NCI-H510A treated with DMSO at 0.1 percent for 48 hours (cell line): ENCODE results near the gene PLCD1.
"Not testable (repeated sequence)": the region's sequence is repeated elsewhere in the genome, so short reads cannot be mapped to it uniquely, and the experiment has no call there.

Experiments
- DNase-seq: peaks from one replicate; lab custom pipeline; 2025; lab: John Stamatoyannopoulos, UW

PLCD1 gene

GRCh38 chr3:38000242-38000916 lies 29.1 kb downstream of the PLCD1 start:
- no peak for DNase-seq

- DNase-seq = no peak
Observed at GRCh38 chr3:37999836-38000235, 29.6 kb downstream of the PLCD1 start.

DNA sequence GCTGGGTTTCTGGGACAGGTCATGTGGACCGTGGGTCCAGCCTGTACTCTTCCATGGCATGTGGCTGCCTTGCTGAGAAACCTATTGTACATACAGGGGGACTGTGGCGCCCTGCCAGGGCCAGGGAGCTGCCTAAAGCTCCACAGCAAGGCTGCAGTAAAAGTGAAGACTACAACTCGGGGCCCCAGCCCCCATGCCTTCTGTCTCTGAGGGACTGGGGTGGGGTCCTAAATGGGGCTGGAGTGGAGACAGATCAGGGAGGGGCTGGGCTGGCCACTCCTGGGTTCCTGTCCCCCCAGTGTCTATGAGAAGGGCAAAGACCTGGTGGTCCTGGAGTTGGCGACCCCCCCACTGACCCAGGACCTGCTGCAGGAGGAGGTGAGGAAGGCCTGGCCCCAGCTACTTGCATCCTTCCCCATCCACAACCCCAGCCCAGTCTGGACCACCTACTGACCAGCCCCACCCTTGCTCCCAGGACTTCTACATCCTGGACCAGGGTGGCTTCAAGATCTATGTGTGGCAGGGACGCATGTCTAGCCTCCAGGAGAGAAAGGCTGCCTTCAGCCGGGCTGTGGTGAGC lies 31.6 kb downstream of the PLCD1 start:
- no peak for DNase-seq

- DNase-seq = no peak
Observed at GRCh38 chr3:37997342-37997741, 32.1 kb downstream of the PLCD1 start.

DNA sequence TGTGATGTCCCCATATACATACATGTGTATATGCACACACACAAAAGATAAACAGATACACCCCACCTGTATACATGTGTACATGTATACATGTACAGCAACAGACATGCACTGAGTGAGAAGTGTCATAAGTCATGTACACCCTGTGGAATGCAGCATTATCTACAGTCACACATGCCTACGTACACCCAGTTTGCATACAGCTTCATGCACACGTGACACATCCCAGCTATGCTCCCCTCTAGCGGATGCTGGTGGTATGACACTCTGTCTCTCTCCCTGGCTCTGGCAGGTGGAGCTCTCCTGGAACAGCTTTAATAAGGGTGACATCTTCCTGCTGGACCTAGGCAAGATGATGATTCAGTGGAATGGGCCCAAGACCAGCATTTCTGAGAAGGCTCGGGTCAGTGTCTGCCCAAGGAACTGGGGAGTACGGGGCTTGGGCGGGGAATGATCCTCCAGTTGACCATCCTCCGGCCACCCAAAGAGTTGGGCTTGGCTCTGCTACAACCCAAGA lies 32.6 kb downstream of the PLCD1 start:
- peak; percentile 55 for DNase-seq

DNA sequence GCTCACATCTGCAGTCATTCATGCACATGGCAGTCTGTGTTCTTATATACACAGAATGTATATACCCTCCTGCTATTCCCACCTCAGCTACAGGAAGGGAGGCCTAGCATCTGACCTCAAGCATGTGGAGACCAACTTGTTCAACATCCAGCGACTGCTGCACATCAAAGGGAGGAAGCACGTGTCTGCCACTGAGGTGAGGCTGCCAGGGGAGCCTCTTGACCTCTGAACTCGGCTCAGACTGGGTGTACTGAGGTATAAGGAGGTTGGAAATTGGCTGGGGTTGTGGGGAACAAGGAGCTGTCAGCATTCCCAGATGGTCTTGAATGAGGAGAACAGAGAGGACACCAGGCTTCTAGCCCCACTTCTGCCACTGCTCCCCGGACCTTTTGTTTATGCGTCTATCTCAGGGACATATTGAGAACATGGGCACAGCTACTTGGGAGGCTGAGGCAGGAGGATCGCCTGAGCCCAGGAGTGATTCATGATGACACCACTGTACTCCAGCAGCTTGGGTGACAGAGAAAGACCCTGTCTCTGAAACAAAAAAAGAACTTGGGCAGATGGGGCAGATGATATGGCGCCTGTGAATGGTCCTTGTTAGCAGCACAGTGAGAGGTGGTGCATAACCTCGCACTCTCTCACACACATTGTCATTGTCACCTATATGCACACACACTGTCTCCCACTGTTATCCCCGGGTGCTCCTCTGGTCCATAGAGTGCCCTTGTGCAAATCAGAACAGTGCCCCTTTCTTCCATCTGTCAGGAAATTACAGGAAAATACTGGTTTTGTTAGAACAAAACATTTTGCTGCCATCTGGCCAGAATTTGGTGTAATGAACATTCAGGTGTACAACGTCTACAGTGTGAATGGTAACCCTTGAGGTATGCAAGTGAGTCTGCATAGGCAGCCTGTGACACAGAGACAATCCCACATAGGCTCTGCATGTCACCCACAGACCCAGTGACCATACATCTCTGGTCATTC lies 33.5 kb downstream of the PLCD1 start:
- DNase-seq = no peak

DNA sequence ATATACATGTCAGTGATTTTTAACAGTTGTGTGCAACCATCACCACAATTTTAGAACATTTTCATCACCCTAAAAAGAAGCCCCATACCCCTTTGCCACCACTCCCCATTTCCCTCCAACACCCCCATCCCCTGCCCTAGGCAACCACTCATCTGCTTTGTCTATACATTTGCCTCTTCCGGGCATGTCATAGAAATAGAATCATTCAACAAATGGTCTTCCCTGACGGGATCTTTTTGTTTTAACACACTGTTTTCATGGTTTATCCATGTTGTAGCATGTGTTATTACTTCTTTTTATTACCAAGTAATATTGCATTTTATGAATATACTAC lies 34.8 kb downstream of the PLCD1 start:
- no peak for DNase-seq

DNA sequence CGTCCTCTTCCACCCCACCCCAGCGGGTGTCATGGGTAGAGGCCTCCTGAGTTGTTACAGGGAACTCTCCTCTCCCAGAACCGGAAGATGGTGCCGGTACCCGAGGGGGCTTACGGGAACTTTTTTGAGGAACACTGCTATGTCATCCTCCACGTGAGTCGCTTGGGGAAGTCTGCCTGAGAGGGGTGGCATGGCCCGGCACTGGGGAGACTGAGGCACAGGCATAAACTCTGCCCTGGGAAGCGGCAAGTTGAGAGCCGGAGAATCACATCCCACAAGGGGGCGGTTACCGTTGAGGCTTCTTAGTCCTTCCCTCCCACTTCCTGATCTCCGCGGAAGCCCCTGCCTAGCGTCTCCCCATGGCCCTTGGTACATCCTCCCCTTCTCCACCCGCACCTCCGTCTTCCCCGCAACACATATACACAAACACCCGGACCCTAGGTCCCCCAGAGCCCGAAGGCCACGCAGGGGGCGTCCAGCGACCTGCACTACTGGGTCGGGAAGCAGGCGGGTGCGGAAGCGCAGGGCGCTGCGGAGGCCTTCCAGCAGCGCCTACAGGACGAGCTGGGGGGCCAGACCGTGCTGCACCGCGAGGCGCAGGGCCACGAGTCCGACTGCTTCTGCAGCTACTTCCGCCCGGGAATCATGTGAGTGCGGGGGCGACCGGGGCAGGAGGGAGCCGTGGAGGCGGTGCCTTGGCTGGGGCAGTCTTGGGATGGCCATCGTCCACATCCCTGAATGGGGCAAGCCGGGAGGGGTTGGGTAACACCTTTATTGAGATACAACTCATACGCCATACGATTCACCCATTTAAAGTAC lies 35.4 kb downstream of the PLCD1 start:
- DNase-seq = no peak

DNA sequence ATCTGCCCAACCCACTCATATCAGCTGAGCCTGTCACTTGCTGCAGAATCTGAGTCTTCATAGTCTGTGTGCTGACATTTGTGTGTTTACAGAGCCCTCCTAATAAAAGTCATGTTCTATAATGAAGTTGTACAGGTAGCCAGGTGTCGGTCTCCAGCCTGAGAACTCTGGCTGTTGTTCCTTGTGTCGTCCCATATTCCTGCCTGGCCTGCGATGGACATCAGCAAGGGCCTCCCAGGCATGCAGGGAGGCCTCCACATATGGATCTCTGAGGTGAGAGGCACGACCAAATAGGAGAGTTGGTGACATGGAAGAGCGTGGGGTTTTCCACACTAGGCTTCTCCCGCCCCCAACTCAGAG lies 36.0 kb downstream of the PLCD1 start:
- no peak for DNase-seq

DNA sequence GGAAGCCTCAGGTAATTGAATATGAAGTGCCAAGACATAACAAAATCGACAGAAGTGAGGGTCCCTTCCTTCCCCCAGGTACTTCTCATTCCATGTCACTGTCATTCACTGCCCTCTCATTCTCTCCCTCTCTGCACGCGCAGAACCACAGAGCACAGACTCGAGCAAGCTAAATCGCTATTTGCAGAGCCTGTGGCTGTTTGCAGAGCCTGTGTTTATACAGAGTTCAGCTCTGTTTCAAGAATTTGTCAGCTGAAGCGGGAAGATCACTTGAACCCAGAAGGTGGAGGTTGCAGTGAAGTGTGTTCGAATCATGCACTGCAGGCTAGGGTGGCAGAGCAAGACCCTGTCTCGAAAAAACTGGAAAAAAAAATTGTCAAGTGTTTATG lies 36.4 kb downstream of the PLCD1 start:
- no peak for DNase-seq

- no peak for DNase-seq
Observed at GRCh38 chr3:37992271-37993066, 37.0 kb downstream of the PLCD1 start.

DNA sequence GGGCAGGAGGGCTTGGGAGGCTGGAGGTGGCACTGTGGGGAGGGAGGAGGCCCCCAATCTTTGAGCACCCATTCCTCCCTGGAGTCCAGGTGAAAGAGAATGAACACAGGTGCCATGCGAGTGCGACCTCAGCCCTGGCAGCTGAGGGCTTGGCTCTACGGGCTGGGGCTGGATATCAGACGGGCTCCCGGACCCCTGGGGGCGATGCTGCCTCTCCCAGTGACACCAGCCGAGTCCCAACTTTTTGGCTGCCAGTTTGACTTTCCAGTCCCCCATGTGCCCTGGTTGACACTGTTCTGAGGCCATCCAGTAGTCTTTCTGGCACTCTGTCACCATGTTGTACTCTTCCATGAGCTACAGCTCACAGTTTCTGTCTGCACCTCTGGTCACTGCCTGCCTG lies 37.6 kb downstream of the PLCD1 start:
- no peak for DNase-seq

DNA sequence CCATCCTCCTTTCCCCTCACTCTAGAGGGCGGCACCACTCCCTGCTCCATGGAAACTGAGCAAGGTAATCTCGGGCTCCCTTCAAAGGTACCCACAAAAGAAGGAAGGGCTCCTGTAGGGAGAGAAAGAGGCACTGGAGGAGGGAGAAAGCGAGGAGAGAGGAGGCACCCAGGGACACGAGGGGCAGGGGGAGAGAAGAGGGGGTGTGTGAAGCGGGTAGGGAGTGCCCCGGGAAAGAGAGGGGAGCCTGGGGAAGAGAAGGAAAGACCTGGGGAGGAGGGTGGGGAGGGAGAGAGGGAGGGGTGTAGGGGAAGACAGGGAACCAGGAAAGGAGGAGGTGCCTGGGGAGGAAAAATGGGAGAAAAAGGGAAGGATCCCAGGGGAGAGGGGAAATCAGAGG lies 38.3 kb downstream of the PLCD1 start:
- no peak for DNase-seq

DNA sequence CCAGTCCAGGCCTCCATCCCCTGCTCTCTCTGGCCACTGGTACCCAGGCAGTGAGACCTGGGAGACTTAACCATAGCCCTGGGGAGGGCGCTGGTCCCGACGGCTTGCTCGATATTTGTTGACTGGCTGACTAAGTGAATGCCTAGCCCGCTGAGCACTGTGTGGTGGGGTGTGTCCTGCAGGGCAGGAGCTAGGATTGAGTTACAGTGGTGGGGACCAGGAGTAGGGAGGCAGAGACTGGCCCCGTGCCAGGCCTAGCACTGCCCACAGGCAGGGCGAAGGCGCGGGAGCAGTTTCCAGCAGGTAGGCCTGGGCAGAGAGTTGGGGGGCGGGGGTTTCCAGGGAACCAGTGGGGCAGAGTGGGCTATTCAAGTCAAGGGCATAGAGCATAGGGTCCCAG lies 38.9 kb downstream of the PLCD1 start, which contains the start of gene VILL:
TSS of gene VILL (plus strand) at position 260 of the 400 bp plus-strand sequence. CDS start 2,887 bp downstream, outside the sequence.
- DNase-seq = peak; percentile 62

- DNase-seq = no peak
Observed at GRCh38 chr3:37989821-37990480, 39.5 kb downstream of the PLCD1 start.

GRCh38 chr3:37988931-37989525 lies 40.4 kb downstream of the PLCD1 start:
- peak; percentile 6 for DNase-seq

DNA sequence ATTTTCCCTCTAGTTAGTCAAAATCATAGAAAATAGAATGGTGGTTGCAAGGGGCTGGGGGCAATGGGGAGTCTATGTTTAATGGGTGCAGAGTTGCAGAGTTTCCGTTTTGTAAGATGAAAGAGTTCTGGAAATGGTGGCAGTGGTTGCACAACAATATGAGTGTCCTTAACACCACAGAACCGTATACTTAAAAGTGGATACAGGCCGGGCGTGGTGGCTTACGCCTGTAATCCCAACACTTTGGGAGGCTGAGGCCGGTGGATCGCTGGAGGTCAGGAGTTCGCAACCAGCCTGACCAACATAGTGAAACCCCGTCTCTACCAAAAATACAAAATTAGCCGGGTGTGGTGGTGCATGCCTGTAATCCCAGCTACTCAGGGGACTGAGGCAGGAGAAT lies 41.1 kb downstream of the PLCD1 start:
- DNase-seq = not testable (repeated sequence)

DNA sequence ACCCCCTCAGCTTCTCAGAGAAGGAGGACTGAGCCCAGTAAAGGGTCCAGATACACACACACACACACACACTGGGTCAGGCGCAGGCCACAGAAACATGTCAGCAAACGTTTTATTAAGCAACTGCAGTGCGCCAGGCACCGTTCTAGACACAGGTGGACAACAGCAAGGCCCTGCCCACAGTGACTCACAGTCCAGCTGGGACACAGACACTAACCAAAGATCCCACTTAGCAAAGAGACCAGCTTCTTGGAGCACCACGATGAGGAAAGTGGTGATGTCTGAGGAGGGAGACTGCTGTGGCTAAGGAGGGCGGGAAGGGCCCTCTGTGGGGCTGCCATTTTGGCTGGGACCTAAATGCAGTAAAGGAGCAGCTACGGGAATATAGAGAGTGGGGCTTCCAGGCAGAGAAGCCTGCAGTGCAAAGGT lies 41.7 kb downstream of the PLCD1 start:
- DNase-seq = no peak

DNA sequence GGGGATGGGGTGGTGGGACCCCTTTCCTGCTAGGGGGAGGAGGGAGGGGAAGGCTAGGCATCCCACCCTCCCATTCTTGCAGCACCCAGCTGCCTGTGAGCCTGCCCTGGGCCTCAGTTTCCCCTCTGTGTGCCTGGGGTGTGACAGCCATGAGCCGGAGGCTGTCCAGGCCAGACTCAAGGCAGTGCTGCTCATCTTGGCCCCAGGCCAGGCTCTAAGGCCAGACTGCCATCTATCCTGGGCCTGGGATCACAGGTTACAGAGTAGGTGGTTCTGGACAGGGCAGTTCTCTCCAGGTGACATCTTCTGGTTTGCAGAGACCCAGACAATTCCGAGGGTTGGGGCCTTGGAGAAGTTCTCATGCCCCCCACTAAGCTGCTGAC lies 42.1 kb downstream of the PLCD1 start:
- no peak for DNase-seq
